HT-29 (cell line): Measurements from ENCODE around the gene ROR1. TPM values are rescaled to one million over a fixed set of nuclear protein-coding genes. Genes with fewer than 3 reads are reported as not detected.

Source experiments
- DNase-seq: peaks from one replicate; pipeline ENCODE4 v3.0.0-alpha.2; 2015; ENCODE audit warnings: low spot score
- total RNA-seq: library from RNA; depleted of rRNA; stranded (reverse); fragments of >200 nt; shearing (Covaris generic); gene quantifications from 2 replicates; pipeline ENCODE4 v1.2.3, GENCODE V29; 2014

ROR1 gene
- total RNA-seq, 1 experiment from 2014 or later = 40.5 TPM

DNA sequence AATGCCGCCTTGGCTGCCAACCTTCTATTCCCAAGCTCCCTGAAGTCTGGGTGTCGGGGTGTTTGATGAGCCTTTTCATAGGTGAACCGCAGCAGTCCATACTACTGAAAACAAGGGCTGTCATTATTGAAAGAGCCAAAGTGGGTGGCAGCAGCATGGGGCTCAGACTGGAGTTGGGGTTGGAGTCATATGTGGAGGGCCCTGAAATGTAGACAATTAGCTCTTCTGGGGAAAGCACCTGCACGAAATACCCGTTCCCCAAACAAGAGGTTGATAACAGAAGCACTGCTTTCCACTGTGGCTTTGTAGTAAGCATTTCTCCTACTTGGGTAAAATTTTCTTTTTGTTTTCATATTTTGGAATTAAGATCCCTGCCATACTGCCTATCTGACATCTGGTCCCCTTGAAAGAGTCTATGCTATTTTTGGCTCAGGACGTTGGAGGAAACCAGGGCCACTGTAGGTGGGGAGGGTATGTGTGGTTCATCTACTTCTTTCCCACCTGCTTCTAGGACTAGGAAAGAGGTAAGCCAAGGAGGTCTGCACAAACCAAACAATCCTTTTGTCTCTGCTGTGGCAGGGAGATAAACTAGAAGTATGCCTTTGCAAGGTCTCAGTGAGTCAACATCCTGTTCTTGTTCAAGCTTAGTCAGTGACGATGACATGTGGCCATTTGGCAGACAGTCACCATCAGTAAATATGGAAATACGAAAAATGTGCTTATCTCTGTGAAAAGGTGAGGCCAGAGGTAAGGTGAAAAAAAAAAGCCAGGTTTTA is 232.6 kb downstream of the ROR1 start:
- DNase-seq = peak; percentile 35

GRCh38 chr1:64010316-64010715 is 236.5 kb downstream of the ROR1 start:
- DNase-seq = no peak

- DNase-seq = no peak
Observed at GRCh38 chr1:64013395-64013794, 239.6 kb downstream of the ROR1 start.

GRCh38 chr1:64019818-64020217 is 246.0 kb downstream of the ROR1 start:
- DNase-seq = peak; percentile 44

- DNase-seq = no peak
Observed at GRCh38 chr1:64021066-64021465, 247.2 kb downstream of the ROR1 start.

DNA sequence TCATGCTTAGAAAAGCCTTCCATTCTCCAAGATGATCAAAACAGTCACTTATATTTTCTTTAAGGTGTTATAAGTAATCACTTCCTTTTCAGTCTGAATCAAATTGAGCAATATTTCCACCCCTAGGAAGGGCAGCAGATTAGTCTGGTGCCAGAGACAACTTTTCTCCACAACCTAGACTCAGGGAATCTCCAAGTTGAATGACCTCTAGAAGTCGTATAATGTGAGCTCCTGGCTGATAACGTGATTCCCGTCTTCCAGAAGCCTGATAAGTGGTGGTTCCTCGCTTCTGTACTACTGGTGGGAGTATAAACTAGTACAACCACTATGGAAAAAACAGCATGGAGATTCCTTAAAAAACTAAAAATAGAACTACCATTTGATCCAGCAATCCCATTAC is 251.2 kb downstream of the ROR1 start:
- no peak for DNase-seq

DNA sequence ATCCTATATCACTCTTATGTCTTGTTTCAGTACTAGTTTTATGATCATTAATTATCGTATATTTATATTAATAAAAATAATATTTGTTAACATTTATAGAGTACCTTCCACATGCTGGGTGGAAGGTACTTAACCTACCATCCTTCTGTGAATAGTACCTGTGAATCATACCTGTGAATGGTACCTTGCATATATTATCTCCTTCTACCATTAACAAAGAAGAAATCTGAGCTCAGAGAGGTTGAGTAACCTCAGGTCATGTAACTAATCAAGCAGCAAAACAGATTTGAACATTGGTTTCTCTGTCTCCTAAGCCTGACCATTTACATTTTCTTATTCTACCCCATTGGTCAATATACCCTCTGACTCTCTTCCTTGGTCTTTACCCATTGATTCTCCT is 255.2 kb downstream of the ROR1 start:
- DNase-seq = no peak

GRCh38 chr1:64030411-64030810 is 256.6 kb downstream of the ROR1 start:
- no peak for DNase-seq

DNA sequence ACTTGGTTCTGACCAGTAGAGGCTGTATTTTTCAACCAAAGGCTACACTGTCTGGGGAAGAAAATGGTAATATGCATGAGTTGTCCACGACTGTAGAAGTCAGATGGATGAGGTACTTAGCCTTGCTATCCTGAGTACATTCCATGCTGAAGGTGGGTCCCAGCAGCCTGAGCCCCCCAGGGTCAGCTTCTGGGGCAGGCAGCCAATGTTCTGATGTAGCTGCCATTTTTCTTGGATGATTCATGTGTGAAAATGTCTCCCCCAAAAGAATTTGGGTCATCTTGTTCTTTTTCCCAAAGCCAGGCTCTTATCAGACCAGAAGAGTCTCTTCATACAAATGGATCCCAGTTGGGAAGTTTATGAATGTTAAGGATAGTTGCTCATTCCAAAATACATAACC is 257.4 kb downstream of the ROR1 start:
- DNase-seq = no peak

- no peak for DNase-seq
Observed at GRCh38 chr1:64033667-64034220, 259.9 kb downstream of the ROR1 start.

DNA sequence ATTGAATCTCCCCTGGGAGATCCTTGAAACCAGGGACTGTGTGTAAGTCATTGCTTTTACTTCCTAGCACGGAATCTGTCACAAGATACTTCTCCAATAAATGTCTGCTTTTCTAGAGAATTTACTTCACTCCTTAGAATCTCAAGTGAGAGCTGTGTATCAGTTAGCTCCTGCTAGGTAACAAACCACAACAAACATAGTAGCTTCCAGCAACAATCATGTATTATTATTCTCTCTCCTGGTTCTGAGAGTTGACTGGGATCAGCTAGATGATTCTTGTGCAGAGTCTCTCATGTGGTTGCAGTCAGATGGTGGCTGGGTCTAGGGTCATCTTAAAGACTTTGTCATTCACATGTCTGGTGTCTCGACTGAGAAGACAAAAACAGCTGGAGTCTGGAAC is 262.7 kb downstream of the ROR1 start:
- DNase-seq = no peak

- no peak for DNase-seq
Observed at GRCh38 chr1:64038119-64038518, 264.3 kb downstream of the ROR1 start.

DNA sequence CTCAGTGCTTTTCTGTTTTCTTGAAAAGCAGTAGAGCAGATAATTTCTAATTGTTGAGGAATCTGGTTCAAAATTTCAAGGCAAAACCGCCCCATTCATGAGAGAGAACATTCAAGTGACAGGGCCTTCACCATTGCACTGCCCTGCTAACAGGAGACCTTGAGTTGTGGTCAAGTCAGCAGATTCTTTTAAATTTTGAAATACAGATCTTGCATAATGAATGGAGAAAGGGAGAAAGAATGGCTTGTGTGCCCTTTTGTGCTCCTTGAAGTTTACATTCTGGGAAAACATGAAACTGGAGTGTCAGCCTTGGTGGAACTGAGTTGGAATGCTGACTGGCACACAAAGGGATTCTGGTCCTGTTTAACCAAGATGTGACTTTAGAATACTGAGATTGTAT is 265.1 kb downstream of the ROR1 start:
- no peak for DNase-seq

DNA sequence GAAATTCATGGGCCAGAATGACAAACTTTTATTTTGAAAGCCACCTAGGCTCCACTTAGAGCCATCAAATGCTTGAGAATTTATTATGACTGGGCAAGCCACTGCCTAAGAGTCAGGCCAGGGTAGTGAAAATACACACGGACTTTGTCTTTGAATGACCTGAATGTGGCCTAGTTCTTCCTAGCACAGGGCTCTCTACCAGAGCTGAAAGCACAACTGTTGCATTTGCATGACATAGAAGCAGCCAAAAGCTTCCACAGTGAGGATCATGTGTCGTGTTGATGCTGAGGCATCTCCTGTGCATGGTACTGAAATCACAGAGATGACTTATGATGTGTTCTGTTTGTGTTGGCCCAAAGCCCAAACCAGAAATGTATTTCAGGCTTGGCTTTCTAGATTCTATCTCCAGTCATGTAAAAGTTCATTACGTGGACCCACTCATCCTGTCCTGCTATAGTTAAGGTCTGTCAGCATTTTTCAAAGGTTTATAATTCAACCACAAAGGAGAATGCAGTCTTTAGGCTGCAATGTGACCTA is 265.6 kb downstream of the ROR1 start:
- peak; percentile 89 for DNase-seq

- no peak for DNase-seq
Observed at GRCh38 chr1:64041371-64042131, 267.7 kb downstream of the ROR1 start.

DNA sequence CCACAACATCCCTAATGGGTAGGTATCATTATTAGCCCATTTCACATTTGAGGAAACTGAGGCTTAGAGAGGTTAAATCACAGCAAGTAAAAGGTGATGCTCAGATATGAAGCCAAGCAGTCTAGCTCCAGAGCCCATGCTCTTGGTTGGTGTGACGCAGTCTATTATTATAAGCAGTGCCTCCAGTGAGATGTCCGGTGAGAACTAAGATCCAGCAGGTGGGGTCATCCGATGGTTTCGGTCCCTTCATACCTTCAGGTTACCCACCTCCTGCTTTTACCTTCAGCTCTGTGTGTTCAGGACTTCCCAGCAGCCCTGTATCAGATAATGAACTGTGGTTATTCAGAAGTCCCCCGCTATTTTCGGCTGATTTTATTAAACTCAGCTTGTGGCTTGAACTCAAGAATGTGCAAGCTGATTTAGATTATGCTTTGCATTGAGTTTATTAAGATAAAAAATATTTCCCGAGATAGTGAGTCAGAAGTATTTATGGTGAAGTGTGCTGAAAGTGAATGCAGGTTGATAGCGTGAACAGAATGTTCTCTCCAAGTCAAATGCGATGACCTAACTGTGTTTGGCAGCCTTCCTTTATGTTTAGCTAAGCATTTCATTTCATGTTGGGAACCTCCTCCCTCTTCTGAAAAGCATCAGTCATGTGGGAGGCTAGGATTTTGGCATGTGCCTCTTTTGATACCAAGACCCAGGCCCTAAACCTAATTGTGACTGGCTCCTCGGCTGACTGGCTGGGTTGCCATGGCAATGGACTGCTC is 268.7 kb downstream of the ROR1 start:
- DNase-seq = no peak

- no peak for DNase-seq
Observed at GRCh38 chr1:64043288-64043687, 269.5 kb downstream of the ROR1 start.

DNA sequence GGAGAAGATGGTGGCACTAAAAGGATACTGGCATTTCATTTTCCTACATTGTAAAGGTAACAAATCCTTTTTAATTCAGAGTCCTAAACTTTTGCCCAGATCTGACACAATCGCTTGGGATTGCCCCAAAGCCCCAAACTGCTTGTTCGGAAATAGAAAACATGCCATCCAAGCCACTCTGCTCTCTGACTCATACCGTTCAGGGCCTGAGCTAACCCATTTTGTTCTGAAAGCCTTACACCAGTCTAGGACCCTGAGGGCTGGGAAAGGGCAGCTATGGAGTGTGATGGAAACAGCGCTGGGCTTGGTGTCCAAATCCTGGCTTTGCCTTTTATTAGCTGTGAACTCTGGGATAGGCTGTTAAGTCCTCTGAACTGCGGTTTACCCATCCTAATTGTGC is 270.2 kb downstream of the ROR1 start:
- no peak for DNase-seq

DNA sequence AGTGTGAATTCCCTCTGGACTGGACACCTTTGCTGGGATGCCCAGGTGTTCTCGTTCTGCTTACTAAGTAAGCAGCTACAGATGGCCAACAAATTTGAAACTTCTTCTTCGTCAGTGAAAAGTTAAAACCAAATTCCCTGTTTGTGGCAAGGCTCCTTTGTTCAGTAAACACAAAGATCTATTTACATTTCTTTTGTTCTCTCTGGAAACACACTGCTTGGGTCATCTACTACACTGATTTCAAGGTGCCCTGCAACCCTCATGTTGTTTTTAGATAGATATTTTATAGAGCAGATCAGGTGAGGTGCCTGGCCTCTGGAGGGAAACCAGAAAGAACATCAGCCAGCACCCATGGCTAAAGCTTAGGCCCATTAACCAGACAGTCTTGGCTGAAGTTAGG is 272.4 kb downstream of the ROR1 start:
- DNase-seq = no peak

DNA sequence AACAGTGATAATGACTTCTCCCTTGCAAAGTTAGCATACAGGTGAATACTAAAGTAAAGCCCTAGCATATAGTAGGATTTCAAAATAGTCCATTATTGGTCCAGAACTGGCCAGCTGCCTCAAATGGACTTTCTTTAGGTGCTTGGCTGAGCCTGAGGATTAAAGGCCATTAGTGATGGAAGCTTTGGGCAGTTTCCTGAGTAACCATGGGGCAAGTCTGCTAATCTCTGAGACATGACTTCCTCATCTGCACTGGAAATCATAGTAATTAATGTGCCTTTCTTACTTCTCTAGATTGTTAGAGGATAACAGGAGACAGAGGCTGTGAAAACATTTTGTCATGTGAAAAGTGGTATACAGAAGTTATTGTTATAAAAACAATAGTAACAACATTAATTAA is 273.1 kb downstream of the ROR1 start:
- DNase-seq = no peak

- no peak for DNase-seq
Observed at GRCh38 chr1:64047549-64047996, 273.8 kb downstream of the ROR1 start.
